ENCODE measurements around the gene TUBA1C. TPM values are rescaled to one million over a fixed set of nuclear protein-coding genes. Genes with fewer than 3 reads are reported as not detected.
A peak's percentile ranks its signal among the peaks of the same experiment; 100 is the strongest.
"Not testable (repeated sequence)": the region's sequence is repeated elsewhere in the genome, so short reads cannot be mapped to it uniquely, and the experiment has no call there.

Gene TUBA1C
- total RNA-seq, 1 experiment from 2014 or later = 1,111 TPM

DNA sequence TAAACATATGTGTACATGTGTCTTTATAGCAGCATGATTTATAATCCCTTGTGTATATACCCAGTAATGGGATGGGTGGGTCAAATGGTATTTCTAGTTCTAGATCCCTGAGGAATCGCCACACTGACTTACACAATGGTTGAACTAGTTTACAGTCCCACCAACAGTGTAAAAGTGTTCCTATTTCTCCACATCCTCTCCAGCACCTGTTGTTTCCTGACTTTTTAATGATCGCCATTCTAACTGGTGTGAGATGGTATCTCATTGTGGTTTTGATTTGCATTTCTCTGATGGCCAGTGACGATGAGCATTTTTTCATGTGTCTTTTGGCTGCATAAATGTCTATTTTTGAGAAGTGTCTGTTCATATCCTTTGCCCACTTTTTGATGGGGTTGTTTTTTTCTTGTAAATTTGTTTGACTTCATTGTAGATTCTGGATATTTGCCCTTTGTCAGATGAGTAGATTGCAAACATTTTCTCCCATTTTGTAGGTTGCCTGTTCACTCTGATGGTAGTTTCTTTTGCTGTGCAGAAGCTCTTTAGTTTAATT lies 45.6 kb downstream of the TUBA1C start:
- DNase-seq (ENCODE audit: low spot score) = not testable (repeated sequence)

DNA sequence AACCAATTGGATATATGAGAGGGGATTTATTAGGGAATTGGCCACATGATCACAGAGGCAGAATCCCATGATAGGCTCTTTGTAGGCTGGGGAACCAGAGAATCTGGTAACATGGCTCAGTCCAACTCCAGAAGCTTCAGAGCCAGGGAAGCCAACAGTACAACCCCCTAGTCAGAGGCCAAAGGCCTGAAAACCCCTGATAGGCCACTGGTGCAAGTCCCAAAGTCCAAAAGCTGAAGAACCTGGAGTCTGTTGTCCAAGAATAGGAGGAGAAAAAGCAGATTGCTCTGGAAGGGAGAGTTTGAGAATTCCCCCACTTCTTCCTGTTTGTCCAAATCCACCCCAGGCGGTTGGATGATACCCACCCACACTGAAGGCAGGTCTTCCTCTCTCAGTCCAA lies 49.9 kb downstream of the TUBA1C start:
- no peak for DNase-seq (ENCODE audit: low spot score)

DNA sequence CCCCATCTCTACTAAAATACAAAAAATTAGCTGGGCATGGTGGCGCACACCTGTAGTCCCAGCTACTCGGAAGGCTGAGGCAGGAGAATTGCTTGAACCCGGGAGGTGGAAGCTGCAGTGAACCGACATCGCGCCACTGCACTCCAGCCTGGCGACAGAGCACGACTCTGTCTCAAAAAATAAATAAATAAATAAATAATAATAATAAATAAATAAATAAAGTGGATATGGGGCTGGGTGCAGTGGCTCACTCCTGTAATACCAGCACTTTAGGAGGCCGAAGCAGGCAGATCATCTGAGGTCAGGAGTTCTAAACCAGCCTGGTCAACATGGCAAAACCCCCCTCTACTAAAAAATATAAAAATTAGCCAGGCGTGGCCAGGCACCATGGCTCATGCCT lies 52.2 kb downstream of the TUBA1C start:
- not testable (repeated sequence) for DNase-seq (ENCODE audit: low spot score)

DNA sequence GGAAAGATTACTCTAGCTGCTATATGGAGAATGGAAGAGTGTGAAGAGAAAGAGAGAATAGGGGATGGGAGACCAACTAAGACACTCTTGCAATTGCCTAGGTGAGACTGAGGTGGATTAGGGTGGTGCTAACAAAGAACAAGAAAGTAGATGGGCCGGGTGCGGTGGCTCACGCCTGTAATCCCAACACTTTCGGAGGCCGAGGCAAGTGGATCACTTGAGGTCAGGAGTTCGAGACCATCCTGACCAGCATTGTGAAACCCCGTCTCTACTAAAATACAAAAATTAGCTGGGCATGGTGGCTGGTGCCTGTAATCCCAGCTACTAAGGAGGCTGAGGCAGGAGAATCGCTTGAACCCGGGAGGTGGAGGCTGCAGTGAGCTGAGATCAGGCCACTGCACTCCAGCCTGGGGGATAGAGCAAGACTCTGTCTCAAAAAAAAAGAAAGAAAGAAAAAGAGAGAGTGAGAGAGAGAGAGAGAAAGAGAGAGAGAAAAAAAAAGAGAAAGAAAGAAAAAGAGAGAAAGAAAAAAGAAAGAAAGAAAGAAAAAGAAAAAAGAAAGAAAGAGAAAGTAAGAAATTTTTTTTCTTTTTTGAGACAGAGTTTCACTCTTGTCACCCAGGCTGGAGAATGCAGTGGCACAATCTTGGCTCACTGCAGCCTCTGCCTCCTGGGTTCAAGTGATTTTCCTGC lies 55.7 kb downstream of the TUBA1C start:
- not testable (repeated sequence) for DNase-seq (ENCODE audit: low spot score)

DNA sequence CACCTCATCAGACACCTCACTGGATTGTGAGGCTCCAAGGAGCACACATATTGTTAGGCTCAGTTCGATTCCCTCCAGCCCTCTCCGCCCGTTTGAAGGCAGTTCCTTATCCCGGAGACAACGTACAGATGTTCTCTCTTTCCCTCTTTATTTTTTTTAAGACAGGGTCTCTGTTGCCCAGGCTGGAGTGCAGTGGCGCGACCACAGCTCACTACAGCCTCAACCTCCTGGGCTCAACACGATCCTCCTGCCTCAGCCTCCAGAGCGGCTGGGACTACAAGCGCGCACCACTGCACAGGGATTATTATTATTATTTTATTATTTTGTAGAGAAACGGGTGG lies 57.5 kb downstream of the TUBA1C start:
- DNase-seq (ENCODE audit: low spot score) = no peak

DNA sequence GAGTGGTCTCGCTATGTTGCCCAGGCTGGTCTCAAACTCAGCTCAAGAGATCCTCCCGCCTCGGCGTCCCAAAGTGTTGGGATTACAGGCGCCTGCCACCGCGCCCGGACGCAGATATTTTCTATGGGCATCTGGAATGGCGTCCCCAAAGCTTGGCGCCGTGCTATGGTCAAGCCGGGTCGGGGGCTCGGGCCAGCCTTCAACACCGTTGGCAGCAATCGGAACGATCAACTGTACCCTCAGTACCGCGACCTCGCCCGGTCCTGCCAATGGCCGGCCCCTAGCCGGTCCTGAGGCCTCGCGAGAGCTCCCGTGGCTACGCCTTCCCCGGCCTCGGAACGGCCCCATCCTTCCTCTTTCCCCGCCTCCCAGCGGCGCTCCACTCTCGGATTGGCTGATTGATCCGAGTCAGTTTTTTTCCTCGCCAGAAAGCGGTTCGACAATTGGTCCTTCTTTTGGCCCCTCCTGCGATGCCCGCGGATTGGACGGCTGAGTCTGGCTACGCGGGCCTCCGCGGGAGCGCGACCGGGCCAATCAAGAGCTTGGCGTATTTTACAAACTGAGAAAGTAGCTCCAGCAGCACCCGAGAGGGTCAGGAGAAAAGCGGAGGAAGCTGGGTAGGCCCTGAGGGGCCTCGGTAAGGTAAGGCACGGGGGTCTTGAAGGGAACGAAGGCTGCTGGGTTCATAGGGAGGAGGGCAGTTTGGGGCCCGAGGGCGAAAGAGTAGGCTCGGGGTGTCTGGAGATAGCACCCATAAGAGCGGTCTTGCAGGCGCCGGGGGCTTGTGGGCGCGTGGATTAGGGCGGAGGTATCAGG lies 58.0 kb downstream of the TUBA1C start, which contains the start of gene TROAP:
Gene TROAP (plus strand): TSS at position 548 of the 816 bp plus-strand sequence. CDS start 354 bp downstream, outside the sequence.
- DNase-seq (ENCODE audit: low spot score) = peak; percentile 95

DNA sequence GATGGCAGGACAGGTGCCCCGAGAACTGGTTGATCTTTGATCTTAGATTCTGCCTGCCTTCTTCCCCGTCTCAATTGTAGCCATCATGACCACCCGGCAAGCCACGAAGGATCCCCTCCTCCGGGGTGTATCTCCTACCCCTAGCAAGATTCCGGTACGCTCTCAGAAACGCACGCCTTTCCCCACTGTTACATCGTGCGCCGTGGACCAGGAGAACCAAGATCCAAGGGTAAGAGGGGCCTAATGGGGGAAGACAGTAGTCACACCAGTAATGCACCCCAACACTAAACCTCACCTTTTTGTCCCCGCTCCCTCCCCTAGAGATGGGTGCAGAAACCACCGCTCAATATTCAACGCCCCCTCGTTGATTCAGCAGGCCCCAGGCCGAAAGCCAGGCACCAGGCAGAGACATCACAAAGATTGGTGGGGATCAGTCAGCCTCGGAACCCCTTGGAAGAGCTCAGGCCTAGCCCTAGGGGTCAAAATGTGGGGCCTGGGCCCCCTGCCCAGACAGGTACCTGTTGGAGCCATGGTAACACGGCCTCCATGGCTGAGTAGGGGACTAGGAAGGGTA lies 58.7 kb downstream of the TUBA1C start:
- no peak for DNase-seq (ENCODE audit: low spot score)

Other genes starting within 250 kb of the TUBA1C start
- gene PRKAG1, start 246.3 kb upstream of the TUBA1C start, total RNA-seq (2014; rRNA removed; shearing (Covaris generic)) = 71.9 and 98.1 TPM in 2 replicates
- 17.2 and 41.4 TPM in 2 replicates for gene KMT2D, start 204.3 kb upstream of the TUBA1C start, total RNA-seq (2014; rRNA removed; shearing (Covaris generic))
- gene RHEBL1, start 195.1 kb upstream of the TUBA1C start, total RNA-seq (2014; rRNA removed; shearing (Covaris generic)) = 1.2 and 8.0 TPM in 2 replicates
- gene DHH, start 170.3 kb upstream of the TUBA1C start, total RNA-seq (2014; rRNA removed; shearing (Covaris generic)) = not detected in 2 replicates
- gene LMBR1L, start 154.2 kb upstream of the TUBA1C start, total RNA-seq (2014; rRNA removed; shearing (Covaris generic)) = 16.4 and 21.4 TPM in 2 replicates
- gene TUBA1B, start 133.7 kb upstream of the TUBA1C start, total RNA-seq (2014; rRNA removed; shearing (Covaris generic)) = 2,613 and 2,957 TPM in 2 replicates
- gene TUBA1A, start 76.0 kb upstream of the TUBA1C start, total RNA-seq (2014; rRNA removed; shearing (Covaris generic)) = 884 and 1,296 TPM in 2 replicates
- 4.6 and 6.9 TPM in 2 replicates for gene PRPH, start 30.1 kb downstream of the TUBA1C start, total RNA-seq (2014; rRNA removed; shearing (Covaris generic))
- 38.2 and 45.4 TPM in 2 replicates for gene TROAP, start 58.2 kb downstream of the TUBA1C start, total RNA-seq (2014; rRNA removed; shearing (Covaris generic))
- 2.3 and 4.4 TPM in 2 replicates for gene C1QL4, start 72.1 kb downstream of the TUBA1C start, total RNA-seq (2014; rRNA removed; shearing (Covaris generic))
- 12.6 and 13.1 TPM in 2 replicates for gene DNAJC22, start 81.8 kb downstream of the TUBA1C start, total RNA-seq (2014; rRNA removed; shearing (Covaris generic))
- 23.8 and 30.6 TPM in 2 replicates for gene SPATS2, start 102.4 kb downstream of the TUBA1C start, total RNA-seq (2014; rRNA removed; shearing (Covaris generic))